H1 (cell line): ENCODE data around the gene SYNJ2. TPM values are rescaled to one million over a fixed set of nuclear protein-coding genes. Genes with fewer than 3 reads are reported as not detected.

Experiments used
- CTCF ChIP-seq, 3 experiments: IDR thresholded peaks; 1 replicate in 2 of 3; 2 replicates in 1 of 3; pipeline versions ENCODE4 v1.5.1 to v1.6.1; 2011; ENCODE audit warnings: low read length in 3 of 3, mild to moderate bottlenecking in 3 of 3, inconsistent platforms in 2 of 3, low read depth in 1 of 3, moderate library complexity in 1 of 3; ENCODE audit not compliant: insufficient read depth in 1 of 3; ENCODE audit errors: control extremely low read depth in 1 of 3
- polyA plus RNA-seq, 7 experiments: library from polyadenylated mRNA; depleted of rRNA in 3 of 7; stranded (reverse) in 5 of 7; unstranded in 2 of 7; fragments of >200 nt in 5 of 7; fragments of 200-250 nt in 2 of 7; gene quantifications; 1 replicate in 5 of 7; 2 replicates in 1 of 7; 4 replicates in 1 of 7; pipeline versions ENCODE4 v1.2.1 to v1.2.3, GENCODE V29; 2011 to 2013; ENCODE audit warnings: missing spikeins in 2 of 7, mixed read lengths in 2 of 7
- total RNA-seq: library from RNA; stranded (reverse); fragmentation: NEBNext Ultra II Directional; extraction: Animal tissue kit (Norgen Biotek cat#: 25700); gene quantifications from 2 replicates; pipeline ENCODE4 v1.2.1, GENCODE V29; 2021

Gene SYNJ2
- total and polyA plus RNA-seq, 2 of the 8 experiments (the other 6 are each of a cell fraction or from before 2014, with no cell fraction given), result 3.7 to 13.9 TPM

- TF ChIP-seq CTCF (IDR thresholded peaks at IDR 0.05; ENCODE audit: control extremely low read depth in 1 of 3, insufficient read depth in 1 of 3, low read depth in 1 of 3, low read length in 3 of 3), result peak in 2 of 3 experiments; percentile 3 to 9; a peak in 2 of 4 replicates
- TF ChIP-seq, all 59 proteins: peak for 3
Measured at GRCh38 chr6:157989541-157990289, 8.1 kb downstream of the SYNJ2 start (continued).
